H9 (cell line): ENCODE results near the gene TMEM106B. TPM values are rescaled to one million over a fixed set of nuclear protein-coding genes. Genes with fewer than 3 reads are reported as not detected.

Experiments used
- DNase-seq: peaks from one replicate; pipeline ENCODE4 v3.0.0-alpha.2; 2017
- H2AFZ ChIP-seq: one replicate; pipeline ENCODE4 v1.6.1; 2013; ENCODE audit warnings: mild to moderate bottlenecking, low read length, control low read depth, moderate library complexity
- H2AK5ac ChIP-seq: 2 replicates; pipeline ENCODE4 v1.6.1; 2013; ENCODE audit warnings: low read length, control low read depth, mixed read lengths; ENCODE audit not compliant: insufficient read length
- H2BK120ac ChIP-seq: one replicate; pipeline ENCODE4 v1.6.1; 2013; ENCODE audit warnings: low read depth, mild to moderate bottlenecking, low read length, control low read depth, inconsistent platforms; ENCODE audit not compliant: poor library complexity, severe bottlenecking
- H2BK12ac ChIP-seq: 2 replicates; pipeline ENCODE4 v1.6.1; 2013; ENCODE audit warnings: low read length, control low read depth, mixed read lengths, low read depth; ENCODE audit not compliant: insufficient read length
- H2BK15ac ChIP-seq: 2 replicates; pipeline ENCODE4 v1.6.1; 2013; ENCODE audit warnings: low read depth, low read length, control low read depth
- H2BK20ac ChIP-seq: one replicate; pipeline ENCODE4 v1.6.1; 2013; ENCODE audit warnings: low read depth, mild to moderate bottlenecking, low read length, control low read depth, inconsistent platforms; ENCODE audit not compliant: poor library complexity, severe bottlenecking
- H2BK5ac ChIP-seq: 2 replicates; pipeline ENCODE4 v1.6.1; 2013; ENCODE audit warnings: low read length, control low read depth, mixed read lengths; ENCODE audit not compliant: insufficient read length
- H3K14ac ChIP-seq: 2 replicates; pipeline ENCODE4 v1.6.1; 2013; ENCODE audit warnings: low read length, control low read depth; ENCODE audit not compliant: insufficient read depth
- H3K18ac ChIP-seq: 2 replicates; pipeline ENCODE4 v1.6.1; 2013; ENCODE audit warnings: low read depth, mild to moderate bottlenecking, mixed read lengths, low read length, control low read depth; ENCODE audit not compliant: insufficient read length
- H3K23ac ChIP-seq: 2 replicates; pipeline ENCODE4 v1.6.1; 2013; ENCODE audit warnings: low read length, control low read depth, mixed read lengths, low read depth; ENCODE audit not compliant: insufficient read length
- H3K23me2 ChIP-seq: 2 replicates; pipeline ENCODE4 v1.6.1; 2013; ENCODE audit warnings: low read depth, mild to moderate bottlenecking, mixed read lengths, low read length, control low read depth; ENCODE audit not compliant: insufficient read length, poor library complexity, severe bottlenecking
- H3K27ac ChIP-seq: 2 replicates; pipeline ENCODE4 v1.5.1; 2013; ENCODE audit warnings: low read length, control low read depth, mixed read lengths, low read depth; ENCODE audit not compliant: insufficient read length
- H3K27me3 ChIP-seq: 2 replicates; pipeline ENCODE4 v1.6.1; 2013; ENCODE audit warnings: low read length, control low read depth, inconsistent platforms; ENCODE audit not compliant: insufficient read depth
- H3K4ac ChIP-seq: 2 replicates; pipeline ENCODE4 v1.6.1; 2013; ENCODE audit warnings: low read depth, mild to moderate bottlenecking, control low read depth, inconsistent platforms, low read length, moderate library complexity
- H3K4me1 ChIP-seq: 2 replicates; pipeline ENCODE4 v1.6.1; 2013; ENCODE audit warnings: low read length, control low read depth, inconsistent platforms; ENCODE audit not compliant: insufficient read depth
- H3K4me2 ChIP-seq: 2 replicates; pipeline ENCODE4 v1.6.1; 2013; ENCODE audit warnings: low read length, control low read depth, mixed read lengths; ENCODE audit not compliant: insufficient read length, insufficient read depth
- H3K56ac ChIP-seq: 2 replicates; pipeline ENCODE4 v1.6.1; 2013; ENCODE audit warnings: low read depth, mild to moderate bottlenecking, mixed read lengths, low read length, control low read depth; ENCODE audit not compliant: insufficient read length
- H3K79me1 ChIP-seq: 2 replicates; pipeline ENCODE4 v1.6.1; 2013; ENCODE audit warnings: low read depth, mild to moderate bottlenecking, moderate library complexity, low read length, control low read depth, inconsistent platforms; ENCODE audit not compliant: insufficient read depth, poor library complexity, severe bottlenecking
- H3K79me2 ChIP-seq: 2 replicates; pipeline ENCODE4 v1.6.1; 2013; ENCODE audit warnings: low read length, control low read depth, inconsistent platforms; ENCODE audit not compliant: insufficient read depth
- H3K9ac ChIP-seq: 2 replicates; pipeline ENCODE4 v1.6.1; 2013; ENCODE audit warnings: low read length, control low read depth, mixed read lengths; ENCODE audit not compliant: insufficient read length; ENCODE audit errors: extremely low read depth
- H3K9me3 ChIP-seq: one replicate; pipeline ENCODE4 v1.6.1; 2013; ENCODE audit warnings: low read depth, low read length, inconsistent platforms; ENCODE audit not compliant: control insufficient read depth
- H3T11ph ChIP-seq: one replicate; pipeline ENCODE4 v1.6.1; 2013; ENCODE audit warnings: mild to moderate bottlenecking, low read length, control low read depth, inconsistent platforms
- H4K20me1 ChIP-seq: one replicate; pipeline ENCODE4 v1.6.1; 2013; ENCODE audit not compliant: control insufficient read depth, insufficient read length, insufficient read depth
- H4K5ac ChIP-seq: 2 replicates; pipeline ENCODE4 v1.6.1; 2013; ENCODE audit warnings: low read depth, mild to moderate bottlenecking, mixed read lengths, low read length, control low read depth; ENCODE audit not compliant: insufficient read length
- H4K8ac ChIP-seq: replicated peaks from 2 replicates; pipeline ENCODE4 v1.6.1; 2013; ENCODE audit warnings: low read length, control low read depth, mixed read lengths, low read depth; ENCODE audit not compliant: insufficient read length
- H4K91ac ChIP-seq: 2 replicates; pipeline ENCODE4 v1.6.1; 2013; ENCODE audit warnings: low read depth, mild to moderate bottlenecking, moderate library complexity, mixed read lengths, low read length, control low read depth; ENCODE audit not compliant: insufficient read length
- H3K27ac Mint-ChIP-seq, 3 experiments: 2 replicates in 2 of 3; 3 replicates in 1 of 3; pipeline ENCODE4 v1.8.0; 2020 to 2021; ENCODE audit warnings: mixed read lengths in 3 of 3, mild to moderate bottlenecking in 1 of 3, moderate library complexity in 1 of 3
- H3K27me3 Mint-ChIP-seq: 2 replicates; pipeline ENCODE4 v1.8.0; 2021; ENCODE audit warnings: low read depth, mild to moderate bottlenecking, moderate library complexity, mixed read lengths
- H3K36me3 Mint-ChIP-seq, 3 experiments: 2 replicates in 2 of 3; 3 replicates in 1 of 3; pipeline ENCODE4 v1.8.0; 2020 to 2021; ENCODE audit warnings: low read depth in 3 of 3, mixed read lengths in 3 of 3; ENCODE audit not compliant: insufficient read depth in 1 of 3
- H3K4me1 Mint-ChIP-seq, 2 experiments: 2 replicates each; pipeline ENCODE4 v1.8.0; 2020; ENCODE audit warnings: mixed read lengths in 2 of 2
- H3K4me3 Mint-ChIP-seq, 2 experiments: 2 replicates in 1 of 2; 3 replicates in 1 of 2; pipeline ENCODE4 v1.8.0; 2020 to 2021; ENCODE audit warnings: mild to moderate bottlenecking in 2 of 2, mixed read lengths in 2 of 2, moderate library complexity in 1 of 2
- H3K9me3 Mint-ChIP-seq, 2 experiments: 2 replicates in 1 of 2; 3 replicates in 1 of 2; pipeline ENCODE4 v1.8.0; 2020; ENCODE audit warnings: mild to moderate bottlenecking in 2 of 2, mixed read lengths in 2 of 2, moderate library complexity in 1 of 2
- CTCF ChIP-seq: fragments of 200-600 bp; sonication (generic); conservative IDR thresholded peaks from 3 replicates; pipeline ENCODE4 v1.8.0; 2021; ENCODE audit warnings: antibody characterized with exemption, mild to moderate bottlenecking
- WGBS: extraction: QIAGEN DNeasy Blood & Tissue Kit; methylation state at CpG from one replicate; pipeline ENCODE4 v1.1.7; 2013; ENCODE audit warnings: missing lambda C conversion rate, low lambda C conversion rate, mixed read lengths; ENCODE audit not compliant: insufficient read length; ENCODE audit errors: extremely low coverage; 5-methylcytosine and 5-hydroxymethylcytosine counted together
- total RNA-seq: library from RNA; stranded (reverse); gene quantifications from 2 replicates; pipeline ENCODE4 v1.2.1, GENCODE V29; 2021

TMEM106B gene
- total RNA-seq, 1 experiment from 2014 or later: 28.4 TPM

GRCh38 chr7:12196386-12196785 is 14.7 kb upstream of the TMEM106B start:
- no peak overlapping the region for H4K91ac ChIP-seq
- no peak overlapping the region for H4K8ac ChIP-seq
- no peak for DNase-seq
- no peaks in the 10 kb centered on the region for H3K27me3 ChIP-seq
- no CpG with 5 or more reads among the region's 2 CpGs for WGBS
- no peak overlapping the region for H3K18ac ChIP-seq
- Mint-ChIP-seq H3K27ac (no peak overlapping the region), H3K27me3 (no peaks in the 10 kb centered on the region), H3K4me1 (peaks cover 28 to 32% of the 10 kb centered on the region in 2 experiments), H3K9me3 (no peaks in the 10 kb centered on the region; a peak in 1 of 5 replicates), H3K4me3 (no peak overlapping the region), H3K36me3 (0 out of 7 replicates have a peak, but pooled peaks cover 0 to 4% (median 0%) of the 10 kb centered on the region in 3 experiments)
- no peak for TF ChIP-seq CTCF
- H3K4me2 ChIP-seq: no peak overlapping the region
- H3K27ac ChIP-seq: no peak overlapping the region
- no peaks in the 10 kb centered on the region for H3K23me2 ChIP-seq
- H3K79me1 ChIP-seq: no peaks in the 10 kb centered on the region
- H2BK15ac ChIP-seq: no peak overlapping the region
- H2AFZ ChIP-seq: no peak overlapping the region
- no peak overlapping the region for H2BK5ac ChIP-seq
- peaks cover 6% of the 10 kb centered on the region; the same call in 1 of the 2 replicates for H3K4me1 ChIP-seq
- H3K79me2 ChIP-seq: no peaks in the 10 kb centered on the region
- H3K9ac ChIP-seq: no peak overlapping the region
- no peak overlapping the region for H2BK20ac ChIP-seq
- H3K9me3 ChIP-seq: no peaks in the 10 kb centered on the region
- H2AK5ac ChIP-seq: no peak overlapping the region
- no peak overlapping the region for H3K14ac ChIP-seq
- H3K4ac ChIP-seq: no peak overlapping the region
- no peak overlapping the region for H3K56ac ChIP-seq
- no peak overlapping the region for H3T11ph ChIP-seq
- H4K5ac ChIP-seq: no peak overlapping the region
- H4K20me1 ChIP-seq: no peaks in the 10 kb centered on the region
- no peak overlapping the region for H3K23ac ChIP-seq
- H2BK12ac ChIP-seq: no peak overlapping the region
- no peak overlapping the region for H2BK120ac ChIP-seq
